Naive thymus-derived CD8-positive, alpha-beta T cell (primary cell): ENCODE results near the gene ZNF783. TPM values are rescaled to one million over a fixed set of nuclear protein-coding genes. Genes with fewer than 3 reads are reported as not detected.
A peak's percentile ranks its signal among the peaks of the same experiment; 100 is the strongest.

Source experiments
- ATAC-seq, 2 donors: fragments of 150-1000 bp; cut with Tn5 transposase in 1 of 2; sonication (Bioruptor Pico), chemical (Tn5 transposase) in 1 of 2; 1 replicate in 1 of 2; 2 replicates in 1 of 2; pipeline ENCODE4 v1.10.0; 2021; ENCODE audit warnings: mild to moderate bottlenecking in 2 of 2, moderate library complexity in 2 of 2
- POLR2A ChIA-PET: fragments of 350-600 bp; sonication (Branson Sonifier 250); formaldehyde crosslinking; loops from one replicate; lab custom pipeline; 2021; ENCODE audit warnings: antibody characterized with exemption; lab: Charles Lee
- DNase-seq, 10 donors: peaks; one replicate each; pipeline versions ENCODE4 v3.0.0 to v3.0.0-alpha.2; 2020 to 2022
- H3K27ac Mint-ChIP-seq, 10 donors: one replicate each; pipeline ENCODE4 v1.8.0; 2020 to 2022; ENCODE audit warnings: mild to moderate bottlenecking in 10 of 10, mixed read lengths in 10 of 10, moderate library complexity in 4 of 10, inconsistent platforms in 1 of 10
- H3K27me3 Mint-ChIP-seq, 5 donors: one replicate each; pipeline ENCODE4 v1.8.0; 2021 to 2022; ENCODE audit warnings: mixed read lengths in 5 of 5
- H3K36me3 Mint-ChIP-seq, 3 donors: one replicate each; pipeline ENCODE4 v1.8.0; 2020 to 2022; ENCODE audit warnings: mixed read lengths in 3 of 3, mild to moderate bottlenecking in 2 of 3, inconsistent platforms in 1 of 3
- H3K4me1 Mint-ChIP-seq, 4 donors: one replicate each; pipeline ENCODE4 v1.8.0; 2021 to 2022; ENCODE audit warnings: mixed read lengths in 4 of 4
- H3K4me3 Mint-ChIP-seq, 10 donors: one replicate each; pipeline ENCODE4 v1.8.0; 2020 to 2022; ENCODE audit warnings: mild to moderate bottlenecking in 10 of 10, mixed read lengths in 10 of 10, moderate library complexity in 6 of 10, inconsistent platforms in 1 of 10
- H3K9me3 Mint-ChIP-seq, 9 donors: one replicate each; pipeline ENCODE4 v1.8.0; 2020 to 2022; ENCODE audit warnings: mixed read lengths in 9 of 9, mild to moderate bottlenecking in 3 of 9, inconsistent platforms in 1 of 9, moderate library complexity in 1 of 9
- polyA plus RNA-seq, 3 donors: library from polyadenylated mRNA; unstranded; fragments of 300-500 nt; fragmentation: Illumina TruSeq; gene quantifications; one replicate each; pipeline ENCODE4 v1.2.3, GENCODE V29; 2021
- total RNA-seq, 8 experiments: library from RNA in 2 of 8; stranded (reverse) in 2 of 8; gene quantifications; one replicate each; pipeline ENCODE4 v1.2.3 and lab custom pipeline; 2021 to 2026

Gene ZNF783
- total and polyA plus RNA-seq, 5 experiments from 2014 or later = 3.6 to 46.0 (median 9.0) TPM

GRCh38 chr7:149293946-149294633 lies 32.1 kb downstream of the ZNF783 start:
- peaks cover 0 to 7% (median 0%) of the 10 kb centered on the region in 9 donors for H3K9me3 Mint-ChIP-seq
- POLR2A ChIA-PET = no interaction called here
- no peak overlapping the region for H3K27ac Mint-ChIP-seq
- DNase-seq = no peak
- no peaks in the 10 kb centered on the region for H3K27me3 Mint-ChIP-seq
- peaks cover 0 to 10% (median 6%) of the 10 kb centered on the region in 4 donors for H3K4me1 Mint-ChIP-seq
- no peak for ATAC-seq
- H3K4me3 Mint-ChIP-seq = no peak overlapping the region
- peaks cover 0 to 18% (median 3%) of the 10 kb centered on the region in 3 donors for H3K36me3 Mint-ChIP-seq

GRCh38 chr7:149294634-149295480 lies 32.9 kb downstream of the ZNF783 start:
- H3K4me3 Mint-ChIP-seq = no peak overlapping the region
- H3K36me3 Mint-ChIP-seq = peaks cover 0 to 16% (median 3%) of the 10 kb centered on the region in 3 donors
- ATAC-seq = no peak
- DNase-seq = no peak
- no peak overlapping the region for H3K27ac Mint-ChIP-seq
- no peaks in the 10 kb centered on the region for H3K27me3 Mint-ChIP-seq
- POLR2A ChIA-PET = no interaction called here
- peaks cover 0 to 8% (median 0%) of the 10 kb centered on the region in 9 donors for H3K9me3 Mint-ChIP-seq
- H3K4me1 Mint-ChIP-seq = peaks cover 0 to 10% (median 6%) of the 10 kb centered on the region in 4 donors

GRCh38 chr7:149295481-149295850 lies 33.5 kb downstream of the ZNF783 start:
- Mint-ChIP-seq H3K9me3 (peaks cover 0 to 8% (median 0%) of the 10 kb centered on the region in 9 donors), H3K4me1 (peaks cover 0 to 10% (median 5%) of the 10 kb centered on the region in 4 donors), H3K27me3 (no peaks in the 10 kb centered on the region), H3K4me3 (no peak overlapping the region), H3K36me3 (peaks cover 0 to 16% (median 3%) of the 10 kb centered on the region in 3 donors), H3K27ac (no peak overlapping the region)
- ATAC-seq (no peak), DNase-seq (no peak)
- POLR2A ChIA-PET = no interaction called here

GRCh38 chr7:149296368-149296767 lies 34.4 kb downstream of the ZNF783 start:
- Mint-ChIP-seq H3K4me3 (no peak overlapping the region), H3K27me3 (no peaks in the 10 kb centered on the region), H3K4me1 (peaks cover 0 to 5% (median 0%) of the 10 kb centered on the region in 4 donors), H3K9me3 (peaks cover 0 to 8% (median 0%) of the 10 kb centered on the region in 9 donors), H3K27ac (no peak overlapping the region), H3K36me3 (peaks cover 0 to 11% (median 3%) of the 10 kb centered on the region in 3 donors)
- ATAC-seq = no peak
- no peak for DNase-seq
- POLR2A ChIA-PET = no interaction called here

GRCh38 chr7:149297034-149297755 lies 35.2 kb downstream of the ZNF783 start:
- H3K36me3 Mint-ChIP-seq = peaks cover 0 to 9% (median 3%) of the 10 kb centered on the region in 3 donors
- peaks cover 0 to 8% (median 0%) of the 10 kb centered on the region in 9 donors for H3K9me3 Mint-ChIP-seq
- no peak for DNase-seq
- H3K27me3 Mint-ChIP-seq = no peaks in the 10 kb centered on the region
- H3K4me3 Mint-ChIP-seq = no peak overlapping the region
- peaks cover 0 to 2% (median 0%) of the 10 kb centered on the region in 4 donors for H3K4me1 Mint-ChIP-seq
- POLR2A ChIA-PET = no interaction called here
- peak overlapping the region in 3 of 10 donors; percentile 9 to 62 (median 49) for H3K27ac Mint-ChIP-seq
- ATAC-seq = no peak

GRCh38 chr7:149300620-149301285 lies 38.8 kb downstream of the ZNF783 start:
- POLR2A ChIA-PET = no interaction called here
- no peaks in the 10 kb centered on the region for H3K4me1 Mint-ChIP-seq
- ATAC-seq = no peak
- no peak for DNase-seq
- H3K36me3 Mint-ChIP-seq = no peaks in the 10 kb centered on the region
- peaks cover 0 to 8% (median 0%) of the 10 kb centered on the region in 9 donors for H3K9me3 Mint-ChIP-seq
- H3K27me3 Mint-ChIP-seq = peaks cover 0 to 2% (median 0%) of the 10 kb centered on the region in 5 donors
- H3K27ac Mint-ChIP-seq = no peak overlapping the region
- no peak overlapping the region for H3K4me3 Mint-ChIP-seq

GRCh38 chr7:149302222-149302621 lies 40.2 kb downstream of the ZNF783 start:
- Mint-ChIP-seq H3K27ac (no peak overlapping the region), H3K4me3 (no peak overlapping the region), H3K27me3 (peaks cover 0 to 4% (median 0%) of the 10 kb centered on the region in 5 donors), H3K9me3 (peaks cover 0 to 8% (median 0%) of the 10 kb centered on the region in 9 donors), H3K4me1 (no peaks in the 10 kb centered on the region), H3K36me3 (no peaks in the 10 kb centered on the region)
- POLR2A ChIA-PET = no interaction called here
- no peak for ATAC-seq
- DNase-seq = peak in 1 of 10 donors; percentile 50

- DNase-seq (no peak), ATAC-seq (no peak)
- no peak overlapping the region for H3K27ac Mint-ChIP-seq
- no peaks in the 10 kb centered on the region for H3K36me3 Mint-ChIP-seq
- no peak overlapping the region for H3K4me3 Mint-ChIP-seq
- H3K9me3 Mint-ChIP-seq = peaks cover 0 to 8% (median 0%) of the 10 kb centered on the region in 9 donors
- H3K4me1 Mint-ChIP-seq = no peaks in the 10 kb centered on the region
- POLR2A ChIA-PET = no interaction called here
- H3K27me3 Mint-ChIP-seq = peaks cover 0 to 4% (median 0%) of the 10 kb centered on the region in 5 donors
These were observed 40.9 kb downstream of the ZNF783 start for GRCh38 chr7:149302865-149303264.

- ATAC-seq (no peak), DNase-seq (no peak)
- no peaks in the 10 kb centered on the region for H3K4me1 Mint-ChIP-seq
- H3K4me3 Mint-ChIP-seq = no peak overlapping the region
- H3K27ac Mint-ChIP-seq = no peak overlapping the region
- peaks cover 0 to 2% (median 0%) of the 10 kb centered on the region in 9 donors for H3K9me3 Mint-ChIP-seq
- H3K36me3 Mint-ChIP-seq = no peaks in the 10 kb centered on the region
- H3K27me3 Mint-ChIP-seq = peaks cover 0 to 4% (median 0%) of the 10 kb centered on the region in 5 donors
- POLR2A ChIA-PET = no interaction called here
These were observed 42.0 kb downstream of the ZNF783 start for GRCh38 chr7:149304006-149304405.

GRCh38 chr7:149306854-149307253 lies 44.9 kb downstream of the ZNF783 start:
- no peak for ATAC-seq
- no peaks in the 10 kb centered on the region for H3K9me3 Mint-ChIP-seq
- H3K4me1 Mint-ChIP-seq = peaks cover 2 to 7% (median 4%) of the 10 kb centered on the region in 4 donors
- peaks cover 0 to 4% (median 0%) of the 10 kb centered on the region in 5 donors for H3K27me3 Mint-ChIP-seq
- H3K27ac Mint-ChIP-seq = no peak overlapping the region
- POLR2A ChIA-PET = no interaction called here
- no peak for DNase-seq
- no peaks in the 10 kb centered on the region for H3K36me3 Mint-ChIP-seq
- no peak overlapping the region for H3K4me3 Mint-ChIP-seq

- ATAC-seq (no peak), DNase-seq (peak in 1 of 10 donors; percentile 38)
- peaks cover 2 to 7% (median 4%) of the 10 kb centered on the region in 4 donors for H3K4me1 Mint-ChIP-seq
- peak overlapping the region in 1 of 10 donors; percentile 37 for H3K27ac Mint-ChIP-seq
- H3K4me3 Mint-ChIP-seq = no peak overlapping the region
- H3K9me3 Mint-ChIP-seq = no peaks in the 10 kb centered on the region
- H3K36me3 Mint-ChIP-seq = no peaks in the 10 kb centered on the region
- POLR2A ChIA-PET = no interaction called here
- peaks cover 0 to 4% (median 0%) of the 10 kb centered on the region in 5 donors for H3K27me3 Mint-ChIP-seq
These were observed 45.9 kb downstream of the ZNF783 start for GRCh38 chr7:149307775-149308501.
